Measurements from ENCODE around the gene SHISAL1.

- TF ChIP-seq CTCF (IDR thresholded peaks at IDR 0.05), result no peak
- no peak for TF ChIP-seq POLR2A (IDR thresholded peaks at IDR 0.05)
Measured at GRCh38 chr22:44245438-44245837, 67.3 kb downstream of the SHISAL1 start.

All from Peyer's patch (tissue), 4 donors.